ENCODE measurements around the gene ATF3.

Gene ATF3

DNA sequence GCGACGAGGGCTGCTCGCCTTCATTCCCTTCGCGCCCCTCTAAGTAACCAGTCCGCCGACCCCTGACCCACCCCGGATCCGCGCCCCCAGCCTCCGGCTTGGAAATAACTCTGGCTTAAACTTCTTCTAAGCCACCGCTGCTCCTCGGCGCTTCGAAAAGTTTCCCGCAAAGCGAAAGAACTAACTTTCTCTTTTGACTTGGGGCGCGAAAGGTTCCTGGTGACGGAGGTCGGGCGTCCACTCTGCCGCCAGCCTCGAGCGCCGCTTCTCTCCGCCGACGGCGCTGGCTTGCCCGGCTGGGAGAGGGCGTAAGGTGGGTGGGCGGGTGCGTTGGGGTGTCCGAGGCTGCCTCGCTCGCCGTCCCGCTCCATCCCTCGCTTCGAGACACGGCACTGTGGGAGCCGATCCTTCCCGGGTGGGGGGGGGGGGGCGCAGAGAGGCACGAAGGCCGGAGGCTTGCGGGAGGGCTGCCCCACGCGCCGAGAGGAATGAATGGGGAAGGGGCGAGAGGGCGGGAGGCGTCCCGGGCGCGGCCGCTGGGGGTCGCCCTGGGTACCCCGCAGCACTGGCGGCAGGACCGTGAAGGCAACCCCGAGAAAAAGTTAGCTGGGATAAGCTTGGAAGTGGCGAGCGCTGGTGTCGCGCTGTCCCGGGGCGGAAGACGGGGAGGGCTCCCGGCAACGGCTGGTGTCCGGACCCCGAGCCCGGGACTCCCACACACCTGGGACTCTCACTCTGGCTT, 569 bp downstream of the ATF3 start:
- peak; percentile 32 for DNase-seq (ENCODE audit: low read depth)

DNA sequence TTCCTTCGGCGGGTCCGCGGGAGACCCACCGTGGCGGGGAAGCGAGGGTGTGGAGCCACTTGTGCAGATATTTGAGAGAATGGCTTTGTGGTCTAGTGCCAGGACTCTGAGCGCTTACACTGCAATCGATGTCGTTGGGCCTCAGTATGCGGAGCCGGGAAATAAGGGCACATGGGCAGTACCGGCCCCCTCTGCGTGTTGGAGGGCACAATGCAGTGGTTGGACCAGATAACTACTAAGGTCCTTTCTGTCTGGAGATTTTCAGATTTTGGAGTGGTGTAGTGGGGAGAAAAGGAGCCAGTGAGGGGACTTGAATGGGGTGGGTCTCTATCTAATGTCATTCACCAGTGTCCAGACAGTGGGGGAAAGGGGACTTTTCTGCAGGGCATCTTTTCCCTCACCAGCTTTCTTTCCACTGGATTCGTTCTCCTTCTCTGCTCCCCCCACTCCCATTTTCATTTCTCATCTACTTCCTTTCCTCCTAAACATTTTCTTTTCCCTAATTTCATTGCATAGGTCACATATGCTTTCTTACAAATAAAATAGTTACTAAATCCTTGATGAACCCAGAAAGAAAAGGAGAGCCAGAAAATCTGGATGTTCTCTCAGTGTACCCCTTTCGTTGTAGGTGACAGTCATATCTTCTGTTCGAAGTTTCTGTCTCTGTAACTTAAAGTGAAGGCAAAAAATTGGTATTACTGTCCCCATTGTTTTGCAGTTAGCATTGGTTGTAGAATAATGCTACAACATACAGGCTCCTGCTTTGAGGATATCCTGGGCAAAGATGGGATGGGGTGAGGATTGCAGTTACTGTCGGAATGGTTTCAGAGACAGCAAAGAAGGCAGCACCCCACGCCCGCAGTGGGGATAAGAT, 1.4 kb downstream of the ATF3 start:
- no peak for DNase-seq (ENCODE audit: low read depth)

DNA sequence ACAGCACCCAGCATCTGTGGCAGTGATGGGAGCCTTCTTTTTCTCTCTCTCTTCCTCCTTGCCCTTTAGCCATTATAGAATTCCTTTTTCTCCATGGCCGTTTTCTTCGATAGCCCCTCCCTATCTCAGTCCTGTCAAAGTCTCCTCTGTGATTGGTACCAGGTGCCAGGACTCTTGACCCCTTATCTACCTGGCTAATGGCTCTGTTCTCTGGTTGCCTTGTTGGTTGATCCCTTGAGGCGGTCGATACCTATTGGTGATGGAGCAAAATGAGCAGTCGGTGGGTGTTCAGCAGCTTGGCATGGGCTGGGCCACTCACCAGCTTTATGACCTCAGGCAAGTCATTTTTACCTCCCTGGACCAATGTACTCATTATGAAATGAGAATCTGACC, 2.0 kb downstream of the ATF3 start:
- DNase-seq (ENCODE audit: low read depth) = no peak

DNA sequence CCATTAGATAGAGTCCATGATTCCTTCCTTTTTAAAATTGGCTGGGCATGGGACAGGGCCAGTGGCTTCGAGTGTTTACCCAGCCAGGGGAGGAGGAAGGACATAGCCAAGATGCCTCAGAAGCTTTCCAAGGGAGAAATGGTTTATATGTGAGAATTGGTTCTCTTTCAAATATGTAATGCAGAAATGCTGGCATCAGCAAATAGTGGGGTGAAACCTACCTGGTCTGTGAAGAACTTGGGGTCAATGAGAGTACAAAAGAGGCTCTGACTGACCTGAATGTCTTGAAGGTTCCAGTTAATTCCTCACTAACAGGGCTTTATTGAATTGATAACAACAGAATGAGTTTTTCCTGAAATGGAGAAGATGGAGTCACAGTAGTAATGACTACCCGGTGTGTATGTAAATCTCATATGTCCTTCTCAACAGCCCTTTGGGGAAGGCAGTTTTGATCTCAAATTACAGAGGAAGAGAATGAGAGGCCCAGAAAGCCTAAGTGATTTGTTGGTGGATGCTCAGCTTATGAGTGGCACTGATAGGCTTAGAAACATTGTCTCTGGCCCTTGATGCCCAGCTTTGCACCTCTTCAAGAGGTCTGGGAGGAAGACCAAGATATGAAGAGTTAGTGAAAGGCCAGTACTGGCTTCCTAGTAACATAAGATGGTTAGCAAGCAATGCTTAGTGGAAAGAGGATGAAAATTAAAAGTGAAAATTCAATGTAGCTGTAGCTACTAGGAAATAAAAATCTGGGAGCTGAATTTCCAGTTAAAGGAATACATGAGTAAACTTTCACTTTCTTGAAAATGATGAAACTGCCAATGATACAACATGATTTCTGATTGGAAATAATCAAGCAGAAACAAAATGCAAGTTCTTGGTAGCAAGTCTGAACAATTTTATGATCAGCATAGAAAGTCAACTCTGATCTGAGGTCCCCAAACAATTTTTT, 2.7 kb downstream of the ATF3 start:
- DNase-seq (ENCODE audit: low read depth) = no peak

DNA sequence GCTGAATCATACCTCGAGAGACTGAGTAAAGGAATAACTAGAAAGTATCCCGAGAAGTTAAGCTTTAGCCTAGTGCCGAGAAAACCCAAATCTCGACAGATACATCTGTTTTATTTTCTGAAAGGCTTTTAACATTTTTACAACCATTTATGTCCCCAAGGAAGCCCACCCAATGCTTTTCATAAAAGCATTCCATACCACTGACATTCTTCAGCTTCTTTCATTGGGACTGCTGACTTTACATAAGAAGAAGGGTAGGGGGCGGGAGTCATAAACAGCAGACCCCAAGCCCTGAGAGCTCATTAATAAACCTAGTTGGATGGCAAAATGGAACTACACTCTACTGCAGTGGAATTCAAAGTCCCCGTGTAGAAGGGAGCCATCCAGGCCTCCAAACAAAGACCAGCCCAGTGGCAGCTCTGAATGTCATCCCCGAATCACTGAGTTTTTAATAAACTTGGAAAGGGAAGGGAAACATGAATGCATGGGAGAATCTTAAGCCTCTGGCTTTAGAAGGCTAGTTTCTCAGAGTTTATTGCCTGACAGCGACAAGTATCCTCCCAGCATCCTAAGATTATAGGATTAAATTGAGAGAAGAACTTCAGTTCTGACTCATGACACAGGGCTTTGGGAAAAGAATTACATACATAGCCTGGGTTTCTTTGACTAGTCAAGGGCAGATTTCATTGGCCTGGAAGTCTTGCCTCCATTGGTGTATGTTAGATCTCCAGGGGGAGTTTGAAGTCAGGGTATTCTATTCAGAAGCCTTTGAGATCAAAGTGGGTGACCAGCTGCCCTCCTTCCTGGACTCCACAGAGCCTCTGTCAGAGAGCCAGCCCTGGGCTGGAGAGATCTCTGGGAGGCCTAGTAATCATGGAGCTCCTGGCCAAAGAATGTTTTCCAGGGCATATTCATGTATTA, 3.7 kb downstream of the ATF3 start:
- DNase-seq (ENCODE audit: low read depth) = no peak

DNA sequence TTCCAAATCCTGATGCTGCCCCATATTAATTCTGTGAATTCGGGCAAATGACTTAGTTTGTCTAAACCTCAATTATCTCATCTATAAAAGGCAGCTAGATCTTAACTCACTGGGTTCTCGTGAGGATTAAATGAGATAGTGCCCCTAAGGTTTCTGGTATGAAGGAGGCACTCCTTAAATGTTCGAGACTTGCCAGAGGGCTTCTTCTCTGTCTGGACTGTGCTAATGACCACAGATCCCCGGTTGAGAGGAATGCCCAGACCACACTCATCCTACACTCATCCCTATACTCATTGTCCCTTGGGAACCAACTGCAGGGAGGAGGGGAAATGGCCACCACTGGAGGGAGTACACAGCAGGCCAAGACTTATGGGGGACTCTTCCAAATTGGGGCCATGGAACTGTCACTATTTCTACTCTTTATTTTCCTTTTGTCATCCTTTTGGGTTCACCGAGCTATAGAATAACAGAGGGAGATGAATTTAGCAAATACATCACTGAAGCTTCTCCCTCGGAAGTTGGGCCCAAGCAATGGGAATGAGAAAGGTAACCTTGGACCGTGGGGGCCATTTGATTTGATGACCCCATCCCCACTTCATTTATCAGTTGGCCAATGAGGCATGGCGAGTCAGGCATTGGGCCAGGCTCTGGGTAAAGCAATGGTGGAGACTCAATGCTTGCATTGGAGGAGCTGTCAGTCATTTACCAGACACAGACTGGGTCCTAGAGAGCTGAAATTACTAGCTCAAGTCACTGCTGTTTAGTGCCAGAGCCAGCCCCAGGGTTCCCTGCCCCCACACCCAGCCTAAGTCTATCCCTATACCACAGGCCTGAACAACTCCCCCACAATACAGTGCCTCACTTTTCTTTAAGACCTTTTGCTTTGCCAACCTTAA, 5.1 kb downstream of the ATF3 start:
- no peak for DNase-seq (ENCODE audit: low read depth)

DNA sequence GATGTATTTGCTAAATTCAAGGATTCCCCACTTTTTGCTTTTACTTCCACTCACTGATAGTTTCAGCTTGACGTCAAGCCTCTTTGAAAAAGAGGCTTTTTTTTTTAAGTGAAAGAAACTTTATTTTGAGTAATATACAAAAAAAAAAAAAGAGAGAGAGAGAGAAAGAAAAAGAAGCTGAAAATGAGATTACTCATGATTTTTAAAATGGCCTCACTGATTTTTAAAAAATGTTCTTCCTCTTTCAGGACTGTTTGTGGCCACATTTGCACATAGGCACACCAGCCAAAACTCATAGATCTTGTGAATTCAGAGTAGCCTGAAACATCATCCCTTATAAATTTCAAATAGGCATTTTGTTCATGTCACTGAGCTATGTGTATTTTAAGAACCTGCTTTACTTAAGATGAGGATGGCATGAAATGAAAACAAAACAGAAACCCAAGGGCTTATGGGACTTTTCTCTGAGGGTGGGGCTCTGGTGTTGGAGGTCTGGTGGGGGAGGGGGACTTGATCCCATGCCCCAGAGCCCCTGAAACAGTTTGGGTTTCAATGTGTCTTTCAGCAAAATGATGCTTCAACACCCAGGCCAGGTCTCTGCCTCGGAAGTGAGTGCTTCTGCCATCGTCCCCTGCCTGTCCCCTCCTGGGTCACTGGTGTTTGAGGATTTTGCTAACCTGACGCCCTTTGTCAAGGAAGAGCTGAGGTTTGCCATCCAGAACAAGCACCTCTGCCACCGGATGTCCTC, 6.1 kb downstream of the ATF3 start:
- DNase-seq (ENCODE audit: low read depth) = no peak

DNA sequence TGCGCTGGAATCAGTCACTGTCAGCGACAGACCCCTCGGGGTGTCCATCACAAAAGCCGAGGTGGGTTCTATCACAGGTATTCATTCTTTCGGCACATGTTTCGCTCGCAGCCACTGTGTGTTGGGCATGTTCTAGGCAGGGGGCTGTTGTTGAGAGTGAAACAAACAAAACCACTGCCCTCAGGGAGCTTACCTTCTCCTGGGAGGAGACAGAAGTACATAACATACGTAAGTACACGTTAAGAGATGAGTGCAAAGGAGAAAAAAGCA, 6.6 kb downstream of the ATF3 start:
- no peak for DNase-seq (ENCODE audit: low read depth)

DNA sequence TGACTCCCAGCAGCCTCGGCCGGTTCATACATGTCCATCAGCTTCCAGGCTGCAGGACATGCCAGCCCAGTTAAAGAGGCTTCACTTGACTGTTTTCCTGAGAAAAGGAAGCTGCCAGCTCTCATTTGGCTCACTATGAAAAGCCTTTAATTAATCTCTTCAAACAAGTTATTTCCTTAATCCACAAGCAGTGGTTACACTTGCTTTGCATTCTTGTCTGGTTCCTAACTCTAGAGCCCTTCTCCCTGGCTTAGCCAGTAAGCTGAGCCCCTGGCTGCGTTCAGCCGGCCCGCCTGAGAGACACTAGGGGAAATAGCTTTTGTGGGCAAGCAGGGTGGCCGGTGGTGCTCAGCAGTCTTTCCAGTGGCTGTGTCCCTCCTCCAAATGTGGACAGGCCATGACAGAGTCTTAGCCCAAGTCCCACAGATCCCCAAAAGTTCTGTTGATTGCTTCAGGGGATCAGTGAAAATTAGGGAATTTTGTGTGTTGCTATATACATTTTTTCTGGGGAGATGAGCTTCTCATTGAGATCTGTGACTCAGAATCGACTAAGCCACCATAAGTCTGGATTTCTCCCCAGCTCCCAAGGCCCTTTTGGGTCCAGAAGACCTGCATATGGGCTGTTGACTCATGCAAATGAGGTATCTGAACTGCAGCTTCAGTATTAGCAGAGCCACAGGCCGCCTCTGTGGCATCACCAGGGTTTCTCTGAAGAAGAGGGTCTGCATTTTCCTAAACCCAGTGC, 10.1 kb downstream of the ATF3 start:
- DNase-seq (ENCODE audit: low read depth) = no peak

DNA sequence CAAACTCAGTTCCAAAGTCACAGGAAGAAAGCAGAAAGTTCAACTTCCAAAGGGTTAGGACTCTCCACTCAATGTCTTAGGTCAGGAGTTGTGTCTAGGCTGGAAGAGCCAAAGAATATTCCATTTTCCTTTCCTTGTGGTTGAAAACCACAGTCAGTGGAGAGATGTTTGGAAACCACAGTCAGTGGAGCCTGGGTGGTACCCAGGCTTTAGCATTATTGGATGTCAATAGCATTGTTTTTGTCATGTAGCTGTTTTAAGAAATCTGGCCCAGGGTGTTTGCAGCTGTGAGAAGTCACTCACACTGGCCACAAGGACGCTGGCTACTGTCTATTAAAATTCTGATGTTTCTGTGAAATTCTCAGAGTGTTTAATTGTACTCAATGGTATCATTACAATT, 11.7 kb downstream of the ATF3 start:
- DNase-seq (ENCODE audit: low read depth) = no peak

DNA sequence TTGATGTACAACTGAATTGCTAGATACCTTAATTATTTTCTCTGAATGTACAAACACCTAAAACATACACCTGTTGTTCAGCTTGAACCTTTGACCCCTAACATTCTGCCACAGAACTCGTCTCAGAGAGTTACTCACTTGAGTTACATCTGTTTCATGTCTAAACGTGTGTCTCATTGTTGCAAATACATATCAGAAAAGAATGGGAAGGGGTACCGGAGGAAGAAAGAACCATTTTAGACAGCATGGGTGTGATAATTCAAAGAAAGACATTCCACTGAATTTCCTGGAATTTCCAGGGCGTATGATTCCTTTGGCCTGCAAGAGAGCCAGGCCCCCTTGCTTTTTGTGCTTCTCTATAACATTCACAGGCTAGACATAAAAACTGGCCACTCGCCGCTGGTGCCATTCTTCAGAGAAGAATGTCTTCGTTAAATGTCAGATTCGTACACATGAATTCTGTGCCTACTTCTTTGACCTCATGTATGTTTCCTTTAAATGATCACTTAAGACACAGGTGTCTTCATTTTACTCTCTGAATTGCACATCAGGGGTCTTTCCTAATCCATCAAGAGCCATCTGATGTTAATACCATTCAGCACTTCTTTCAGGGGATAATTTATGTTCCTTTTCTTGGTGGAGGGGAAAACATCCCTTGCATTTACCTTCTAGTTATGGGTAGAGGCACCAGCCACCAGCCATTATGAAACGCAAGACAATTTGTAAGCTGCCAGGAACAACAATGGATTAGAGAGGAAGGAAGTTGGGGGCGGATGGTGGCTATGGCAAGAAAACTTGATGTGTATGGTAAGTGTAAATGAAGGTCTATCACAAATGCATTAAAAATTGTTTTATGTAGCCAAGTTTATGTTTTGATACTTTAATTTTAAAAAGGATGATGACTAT, 12.7 kb downstream of the ATF3 start:
- no peak for DNase-seq (ENCODE audit: low read depth)

DNA sequence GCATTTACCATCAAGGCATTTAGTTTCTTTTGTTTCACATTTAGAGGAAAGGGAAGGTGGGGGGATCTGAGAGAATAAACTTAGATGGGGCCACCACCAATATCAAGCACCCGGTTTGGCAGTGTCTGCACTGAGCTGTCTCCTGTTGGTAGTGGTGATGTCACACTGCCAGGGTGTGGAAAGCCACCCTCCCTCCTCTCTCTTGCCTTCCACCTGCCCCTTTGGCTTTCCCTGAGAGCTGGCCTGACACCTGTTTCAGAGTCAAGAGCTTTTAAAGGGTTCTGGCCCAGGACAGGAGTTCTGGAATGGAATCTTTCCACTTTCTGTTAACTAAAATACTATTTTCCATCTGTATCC, 13.4 kb downstream of the ATF3 start:
- DNase-seq (ENCODE audit: low read depth) = no peak

DNA sequence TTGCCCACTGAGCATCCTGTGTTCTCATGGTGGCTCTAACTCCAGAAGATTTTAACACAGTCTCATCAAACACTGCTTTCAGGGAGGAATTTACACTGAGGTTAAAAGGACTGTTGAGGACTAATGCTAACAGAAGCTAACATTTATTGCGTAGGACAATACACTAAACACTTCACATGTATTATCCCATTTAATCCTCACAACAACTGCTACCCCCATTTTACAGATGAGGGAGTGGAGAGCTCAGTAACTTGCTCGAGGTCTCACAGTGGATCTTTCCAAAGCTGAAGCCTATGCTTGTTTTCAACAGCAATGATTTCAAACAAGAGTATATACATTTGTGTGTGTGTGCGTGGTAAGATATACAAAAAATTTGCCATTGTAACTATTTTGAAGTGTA, 13.9 kb downstream of the ATF3 start:
- no peak for DNase-seq (ENCODE audit: low read depth)

DNA sequence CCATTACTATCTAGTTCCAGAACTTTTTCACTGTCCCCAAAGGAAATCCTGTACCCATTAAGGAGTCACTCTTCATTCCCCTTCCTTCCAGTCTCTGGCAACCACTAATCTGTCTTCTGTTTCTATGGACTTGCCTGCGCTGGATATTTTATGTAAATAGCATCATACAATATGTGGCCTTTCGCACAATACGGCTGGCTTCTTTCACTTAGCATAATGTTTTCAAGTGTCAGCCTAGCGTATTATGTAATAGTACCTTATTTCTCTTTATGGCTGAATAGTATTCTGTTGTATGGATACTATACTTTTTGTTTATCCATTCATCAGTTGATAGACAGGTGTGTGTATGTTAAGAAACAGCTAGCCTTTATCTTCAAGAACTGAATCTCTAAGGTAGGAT, 14.3 kb downstream of the ATF3 start:
- no peak for DNase-seq (ENCODE audit: low read depth)

DNA sequence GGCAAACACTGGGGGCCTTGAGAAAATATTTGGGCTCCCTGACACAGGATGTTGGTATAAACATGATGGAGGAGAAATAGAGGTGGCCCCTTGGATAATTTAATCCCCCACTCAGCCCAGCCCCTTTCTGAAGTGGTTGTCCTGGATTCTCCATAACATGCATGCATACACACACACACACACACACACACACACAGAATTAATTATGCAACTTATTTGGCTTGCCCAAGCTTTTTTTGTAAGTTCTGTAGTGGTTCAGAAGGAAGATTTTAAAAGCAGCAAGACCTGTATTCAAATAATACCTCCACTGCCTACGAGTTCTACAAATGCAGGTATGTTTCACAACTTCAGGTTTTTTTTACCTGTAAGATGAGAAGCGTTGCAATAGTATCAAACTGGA, 15.0 kb downstream of the ATF3 start:
- no peak for DNase-seq (ENCODE audit: low read depth)

DNA sequence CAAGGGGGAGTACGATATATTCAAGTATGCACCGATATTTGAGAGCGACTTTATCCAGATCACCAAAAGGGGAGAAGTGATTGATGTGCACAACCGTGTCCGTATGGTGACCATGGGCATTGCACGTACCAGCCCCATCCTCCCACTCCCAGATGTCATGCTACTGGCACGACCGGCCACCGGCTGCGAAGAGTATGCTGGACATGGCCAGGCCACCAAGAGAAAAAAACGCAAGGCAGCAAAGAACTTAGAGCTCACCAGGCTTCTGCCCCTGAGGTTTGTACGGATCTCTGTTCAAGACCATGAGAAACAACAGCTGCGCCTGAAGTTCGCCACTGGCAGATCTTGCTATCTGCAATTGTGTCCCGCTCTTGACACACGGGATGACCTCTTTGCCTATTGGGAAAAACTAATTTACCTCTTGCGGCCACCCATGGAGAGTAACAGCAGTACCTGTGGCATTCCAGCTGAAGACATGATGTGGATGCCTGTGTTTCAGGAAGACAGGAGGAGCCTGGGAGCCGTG, 16.5 kb downstream of the ATF3 start:
- no peak for DNase-seq (ENCODE audit: low read depth)

DNA sequence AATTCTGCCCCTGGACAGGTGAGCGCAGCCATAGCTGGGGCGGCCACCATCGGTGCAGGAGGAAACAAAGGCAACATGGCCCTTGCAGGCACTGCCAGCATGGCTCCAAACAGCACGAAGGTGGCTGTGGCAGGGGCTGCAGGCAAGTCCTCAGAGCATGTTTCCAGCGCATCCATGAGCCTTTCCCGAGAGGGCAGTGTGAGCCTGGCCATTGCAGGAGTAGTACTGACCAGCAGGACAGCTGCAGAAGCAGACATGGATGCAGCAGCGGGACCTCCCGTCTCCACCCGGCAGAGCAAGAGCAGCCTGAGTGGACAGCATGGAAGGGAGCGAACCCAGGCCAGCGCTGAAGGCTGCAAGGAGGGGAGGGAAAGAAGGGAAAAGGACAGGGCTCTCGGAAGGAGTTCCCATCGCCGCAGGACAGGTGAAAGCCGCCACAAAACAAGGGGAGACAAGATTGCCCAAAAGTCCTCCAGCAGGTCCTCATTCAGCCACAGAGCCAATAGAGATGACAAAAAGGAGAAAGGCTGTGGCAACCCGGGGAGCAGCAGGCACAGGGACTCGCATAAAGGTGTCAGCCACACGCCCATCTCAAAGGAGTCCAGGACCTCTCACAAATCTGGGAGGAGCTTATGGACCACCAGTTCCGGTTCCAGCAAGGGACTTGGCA, 17.4 kb downstream of the ATF3 start:
- DNase-seq (ENCODE audit: low read depth) = no peak

All from stimulated activated CD8-positive, alpha-beta memory T cell treated with anti-CD3 and anti-CD28 coated beads, Interleukin-12 subunit alpha, Interleukin-12 subunit beta, amount 100 ng/mL, for 4 hours (primary cell).